ENCODE measurements around the gene IGF2BP3.
"Not testable (repeated sequence)": the region's sequence is repeated elsewhere in the genome, so short reads cannot be mapped to it uniquely, and the experiment has no call there.

The IGF2BP3 gene

DNA sequence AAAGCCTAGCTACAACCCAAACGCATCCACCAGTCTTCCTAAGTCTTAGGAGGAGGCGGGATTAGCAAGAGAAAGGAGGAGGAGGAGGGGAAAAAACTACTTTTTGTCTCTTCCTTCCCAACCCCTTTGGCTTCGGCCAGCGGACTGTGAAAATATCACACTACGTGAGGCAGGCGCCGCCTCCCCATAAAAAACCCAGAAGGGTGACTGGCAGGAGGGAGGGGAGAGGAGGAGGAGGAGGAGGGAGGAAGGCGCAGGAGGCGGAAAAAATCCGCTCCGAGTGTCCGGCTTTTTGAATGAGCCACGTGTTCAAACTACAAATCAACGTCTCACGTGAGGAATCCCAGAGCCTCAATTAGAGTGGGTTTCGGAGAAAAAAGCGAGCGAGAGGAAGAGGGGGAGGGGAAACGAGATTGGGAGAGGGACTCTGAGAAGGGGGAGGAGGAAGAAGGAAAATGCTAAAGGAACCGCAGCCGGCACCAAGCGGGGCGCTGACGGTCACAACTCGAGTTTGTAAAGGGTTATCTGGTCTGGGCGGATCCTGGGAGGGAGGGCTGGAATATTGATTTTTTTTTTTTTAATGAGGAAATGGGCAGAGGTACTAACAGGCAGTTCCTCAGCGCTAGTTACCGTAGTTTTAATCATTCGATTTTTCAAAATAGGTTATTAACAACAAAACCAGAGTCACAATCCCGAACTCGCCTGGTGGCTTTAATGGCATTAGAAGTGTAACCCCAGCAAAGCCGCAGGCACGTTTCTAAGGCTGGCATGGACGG is at the start of gene IGF2BP3:
Gene IGF2BP3 (minus strand): TSS at position 162 of the 776 bp plus-strand sequence. CDS start 381 bp downstream, outside the sequence.
- DNase-seq (ENCODE audit: low read depth), result peak; percentile 85

- no peak for DNase-seq (ENCODE audit: low read depth)
These were observed 44.5 kb upstream of the IGF2BP3 start for GRCh38 chr7:23514755-23515154.

- DNase-seq (ENCODE audit: low read depth), result not testable (repeated sequence)
These were observed 43.5 kb upstream of the IGF2BP3 start for GRCh38 chr7:23513746-23514145.

DNA sequence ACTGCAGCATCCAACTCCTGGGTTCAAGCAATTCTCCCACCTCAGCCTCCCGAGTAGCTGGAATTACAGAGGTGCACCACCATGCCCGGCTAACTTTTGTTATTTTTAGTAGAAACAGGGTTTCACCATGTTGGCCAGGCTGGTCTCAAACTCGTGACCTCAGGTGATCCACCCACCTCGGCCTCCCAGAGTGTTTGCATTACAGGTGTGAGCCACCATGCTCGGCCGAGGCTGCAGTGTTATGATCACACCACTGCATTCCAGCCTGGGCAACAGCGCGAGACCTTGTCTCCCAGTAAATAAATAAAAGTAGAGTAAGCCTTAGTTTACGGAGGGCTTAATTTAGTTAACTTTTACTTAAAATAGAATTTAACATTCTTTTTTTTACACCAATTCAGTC is 23.7 kb upstream of the IGF2BP3 start:
- no peak for DNase-seq (ENCODE audit: low read depth)

- DNase-seq (ENCODE audit: low read depth), result no peak
These were observed 21.2 kb upstream of the IGF2BP3 start for GRCh38 chr7:23491502-23491901.

- no peak for DNase-seq (ENCODE audit: low read depth)
These were observed 20.3 kb upstream of the IGF2BP3 start for GRCh38 chr7:23490357-23491135.

GRCh38 chr7:23488714-23489113 is 18.4 kb upstream of the IGF2BP3 start:
- DNase-seq (ENCODE audit: low read depth), result not testable (repeated sequence)

- no peak for DNase-seq (ENCODE audit: low read depth)
These were observed 17.4 kb upstream of the IGF2BP3 start for GRCh38 chr7:23487670-23488069.

DNA sequence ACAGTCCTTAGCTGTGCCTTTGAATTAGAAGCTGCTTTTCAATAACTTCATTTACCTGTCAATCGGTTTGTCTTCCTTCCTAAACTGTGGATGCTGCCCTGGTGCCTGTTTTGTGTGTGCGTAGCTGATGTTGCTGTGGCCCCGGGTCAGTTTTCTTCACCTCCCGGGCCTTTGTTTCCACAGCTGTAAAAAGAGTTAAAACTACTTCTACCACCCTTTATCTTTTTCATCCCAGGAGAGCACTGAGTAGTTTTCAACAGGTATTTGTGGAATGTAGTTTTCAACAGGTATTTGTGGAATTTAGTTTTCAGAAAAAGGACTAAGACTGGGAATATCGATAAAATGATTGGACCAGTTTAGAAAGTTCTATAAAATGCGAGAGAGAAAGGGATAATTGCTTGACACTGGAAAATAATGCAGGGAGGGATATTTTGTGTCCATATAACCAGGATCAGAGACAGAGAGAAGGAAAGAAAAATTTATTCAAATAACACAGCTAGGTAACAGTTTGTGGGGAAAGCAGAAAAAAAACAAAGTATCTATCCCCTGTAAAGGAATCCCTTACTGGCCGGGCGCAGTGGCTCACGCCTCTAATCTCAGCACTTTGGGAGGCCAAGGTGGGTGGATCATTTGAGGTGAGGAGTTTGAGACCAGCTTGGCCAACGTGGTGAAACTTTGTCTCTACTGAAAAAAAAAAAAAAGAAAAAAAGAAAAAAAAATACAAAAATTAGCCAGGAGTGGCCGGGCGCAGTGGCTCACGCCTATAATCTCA is 15.9 kb upstream of the IGF2BP3 start:
- DNase-seq (ENCODE audit: low read depth), result no peak

- DNase-seq (ENCODE audit: low read depth), result no peak
These were observed 12.4 kb upstream of the IGF2BP3 start for GRCh38 chr7:23482686-23483085.

DNA sequence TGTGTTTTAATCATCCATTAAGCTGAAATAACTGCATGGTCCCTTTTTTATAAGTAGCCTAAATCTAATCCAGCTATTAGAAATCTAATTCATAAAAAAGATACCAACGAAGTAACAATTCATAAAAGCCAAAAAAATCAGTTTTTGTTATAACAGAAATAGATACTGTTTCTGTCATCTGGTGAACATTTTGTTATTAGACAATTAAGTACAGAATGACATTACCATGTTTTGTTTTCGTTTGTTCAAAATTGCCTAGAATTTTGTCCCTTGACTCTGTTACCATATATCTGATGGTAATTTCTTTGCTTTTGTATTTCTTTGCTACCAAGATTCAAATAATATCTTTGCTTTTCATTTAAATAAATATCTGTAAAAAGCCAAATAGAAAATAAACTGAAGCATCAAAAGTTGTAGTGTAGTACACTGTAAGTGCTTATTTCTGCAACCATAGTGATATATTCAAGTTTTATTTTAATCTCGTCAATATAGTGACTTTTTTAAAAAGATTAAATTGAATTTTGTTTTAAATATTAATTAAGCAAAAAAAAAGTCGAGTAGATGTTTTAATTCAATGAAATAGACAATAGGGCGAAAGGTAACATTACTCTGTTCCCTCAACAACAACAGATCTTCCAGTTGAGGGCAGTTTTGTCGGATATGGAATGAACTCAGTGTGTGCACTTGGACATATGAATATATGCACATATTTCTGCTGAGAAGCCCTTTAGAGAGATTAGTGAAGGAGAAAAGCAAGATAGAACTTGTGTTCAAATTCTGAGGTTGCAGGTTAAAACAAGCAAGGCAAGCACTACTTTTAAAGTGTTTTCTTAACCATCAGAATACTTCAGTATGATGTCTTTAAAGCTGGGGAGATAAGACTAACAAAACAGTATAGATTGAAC is 7.9 kb upstream of the IGF2BP3 start:
- no peak for DNase-seq (ENCODE audit: low read depth)

GRCh38 chr7:23477157-23477499 is 6.8 kb upstream of the IGF2BP3 start:
- no peak for DNase-seq (ENCODE audit: low read depth)

- DNase-seq (ENCODE audit: low read depth), result no peak
These were observed 6.2 kb upstream of the IGF2BP3 start for GRCh38 chr7:23476286-23477156.

DNA sequence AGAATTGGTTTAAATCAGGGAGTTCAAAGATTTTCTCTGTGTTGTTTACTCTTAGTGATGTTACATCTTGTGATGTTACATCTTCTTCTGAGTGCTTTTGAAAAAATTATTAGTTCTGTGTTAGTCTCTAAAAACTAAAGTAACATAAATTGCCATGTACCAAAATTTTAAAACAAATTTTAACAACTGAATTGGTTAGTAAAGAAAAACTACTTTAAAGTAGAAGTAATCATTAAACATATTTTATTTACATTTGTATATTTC is 5.2 kb upstream of the IGF2BP3 start:
- no peak for DNase-seq (ENCODE audit: low read depth)

DNA sequence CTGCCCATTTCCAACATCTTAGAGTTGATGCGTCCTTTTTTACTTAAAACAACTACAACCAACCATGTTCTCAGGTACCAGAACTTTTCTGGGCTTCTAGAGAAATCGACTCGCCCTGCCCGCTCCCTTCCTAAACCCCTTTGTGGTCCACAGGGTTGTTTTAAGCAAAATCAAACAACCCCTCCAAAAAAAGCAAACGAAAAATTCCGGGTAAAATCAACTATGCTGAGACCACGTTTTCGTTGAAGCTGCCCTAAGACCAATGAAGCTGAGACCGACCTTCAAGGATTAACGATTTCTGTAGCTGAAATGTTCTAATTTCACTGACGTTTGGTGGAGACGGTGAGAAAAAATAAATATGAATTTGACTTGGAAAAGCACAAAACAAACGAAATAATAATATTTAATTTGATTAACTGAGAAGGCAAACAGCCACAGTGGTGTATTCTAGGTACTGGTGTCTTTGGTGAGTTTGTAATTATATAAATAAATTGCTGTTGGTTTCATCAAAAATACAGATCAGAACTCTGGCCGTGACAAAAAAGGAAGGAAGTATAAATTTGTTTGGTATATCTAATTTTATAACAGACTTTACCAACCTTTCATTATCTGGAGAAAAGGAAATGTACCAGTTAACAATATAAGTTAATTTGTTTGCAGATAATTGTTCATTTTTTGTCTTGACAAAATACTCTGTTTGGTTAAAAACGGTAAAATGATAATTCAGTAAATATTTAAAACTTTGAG is 4.7 kb upstream of the IGF2BP3 start:
- DNase-seq (ENCODE audit: low read depth), result no peak

DNA sequence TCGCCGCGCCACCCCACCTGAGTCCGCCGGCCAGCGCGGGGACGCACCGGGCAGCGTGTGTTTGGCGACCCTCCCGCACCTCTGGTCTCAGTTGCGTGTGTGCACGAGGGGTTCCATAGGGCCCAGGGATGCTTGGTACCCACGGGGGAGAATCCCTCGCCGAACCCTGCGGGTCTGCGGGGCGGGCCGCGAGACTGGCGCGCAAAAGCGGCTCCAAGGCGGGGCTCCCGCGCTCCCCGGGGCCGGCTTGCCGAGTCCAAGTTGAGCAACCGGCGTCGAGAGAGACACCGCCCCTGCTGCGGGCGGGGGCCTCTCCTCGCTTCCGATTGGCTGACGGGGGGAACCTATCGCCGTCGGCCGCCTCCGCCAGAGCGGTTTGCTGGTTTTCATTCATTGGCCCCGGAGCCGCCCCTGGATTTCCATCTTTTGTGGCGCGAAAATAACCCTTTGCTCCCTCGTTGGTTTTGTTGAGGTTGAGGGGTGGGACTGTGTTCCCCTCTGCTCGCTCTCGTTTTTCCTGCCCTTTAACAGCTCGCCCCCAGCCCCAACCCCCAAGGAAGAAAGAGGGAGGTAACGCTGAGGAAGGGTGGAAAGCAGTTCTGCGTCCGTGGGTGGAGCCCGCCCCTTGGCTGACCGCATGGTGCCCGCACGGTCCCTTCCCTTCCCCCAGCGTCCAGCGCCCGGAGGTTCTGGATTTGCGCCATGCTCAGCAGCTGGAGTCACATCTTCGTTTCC is 4.0 kb upstream of the IGF2BP3 start:
- DNase-seq (ENCODE audit: low read depth), result peak; percentile 83

DNA sequence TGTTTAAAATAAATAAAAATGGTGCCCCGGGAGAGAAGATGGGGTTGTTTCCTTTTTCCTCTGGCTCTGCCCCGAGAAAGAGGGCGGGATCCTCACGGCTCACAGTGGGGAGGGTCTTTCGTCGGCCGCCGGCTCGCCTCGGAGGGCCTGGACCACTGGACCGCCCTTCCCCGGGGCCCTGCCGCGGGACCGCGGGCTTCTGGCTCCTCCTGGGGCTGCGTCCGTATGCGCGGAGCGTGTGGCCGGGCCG is 3.5 kb upstream of the IGF2BP3 start:
- no peak for DNase-seq (ENCODE audit: low read depth)

- DNase-seq (ENCODE audit: low read depth), result no peak
These were observed 2.9 kb upstream of the IGF2BP3 start for GRCh38 chr7:23472956-23473843.

DNA sequence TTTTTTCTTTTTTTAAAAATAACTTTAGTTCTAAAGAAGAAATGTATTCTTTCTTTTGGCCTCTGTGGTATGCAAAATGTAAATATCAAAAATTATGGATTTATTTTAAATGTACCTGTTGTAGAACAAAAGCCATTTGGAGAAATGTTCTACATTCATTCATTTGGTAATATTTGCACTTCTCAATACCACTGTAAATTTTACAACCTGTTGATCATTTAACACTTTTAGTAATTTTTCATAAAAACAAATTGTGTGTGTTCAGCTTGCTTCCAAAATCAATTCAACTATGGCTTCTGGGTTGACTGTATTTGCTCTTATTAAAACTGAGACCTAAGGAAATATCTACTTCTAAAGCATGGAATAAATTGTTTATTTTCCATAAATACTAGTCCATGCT is 2.3 kb upstream of the IGF2BP3 start:
- DNase-seq (ENCODE audit: low read depth), result no peak

All from GM04504 (cell line).